ENCODE results near the gene ITGAE.

ITGAE gene

DNA sequence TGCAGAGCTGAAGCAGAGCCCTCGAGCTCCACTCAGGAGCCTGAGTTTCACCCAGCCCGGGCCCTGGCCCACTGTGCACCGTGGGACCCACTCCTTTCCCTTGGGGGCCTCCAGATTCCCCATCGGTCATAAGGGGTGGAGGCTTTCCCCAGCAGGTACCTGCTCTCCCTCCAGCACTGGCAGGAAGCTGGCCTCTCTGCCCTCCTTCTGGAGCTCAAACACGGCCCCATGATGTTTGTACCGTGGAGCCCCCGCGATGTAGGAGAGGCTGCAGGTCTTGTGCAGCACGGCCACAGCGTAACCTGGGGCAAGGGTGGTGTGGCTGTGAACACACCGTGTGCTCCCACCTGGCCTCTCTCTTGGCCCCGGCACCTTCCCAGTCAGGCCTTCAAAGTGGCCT, 47.4 kb downstream of the ITGAE start:
- Histone ChIP-seq H3K27me3 (ENCODE audit: insufficient read depth, low read length, poor library complexity) (no peaks in the 10 kb centered on the region), H4K8ac (ENCODE audit: low read depth, low read length) (no peak overlapping the region), H3K4me2 (ENCODE audit: low read length) (no peak overlapping the region), H3K36me3 (ENCODE audit: control insufficient read depth, insufficient read depth, low read length) (no peaks in the 10 kb centered on the region), H3K56ac (ENCODE audit: low read length) (peak overlapping the region; percentile 49), H3K4me3 (ENCODE audit: low read length) (no peak overlapping the region), H4K5ac (ENCODE audit: low read length) (no peak overlapping the region), H3K9ac (ENCODE audit: low read length) (no peak overlapping the region), H3K4ac (ENCODE audit: low read depth, low read length) (no peak overlapping the region), H2BK5ac (ENCODE audit: low read length) (no peak overlapping the region), H2BK120ac (ENCODE audit: low read depth, low read length) (no peak overlapping the region), H3K23ac (ENCODE audit: low read length) (no peak overlapping the region), H2AK5ac (ENCODE audit: low read length) (no peak overlapping the region), H3K79me1 (ENCODE audit: low read length) (no peaks in the 10 kb centered on the region), H3K18ac (ENCODE audit: low read length) (no peak overlapping the region), H3K27ac (ENCODE audit: low read depth, low read length) (no peak overlapping the region), H2BK15ac (replicated peaks; ENCODE audit: low read depth) (no peak overlapping the region), H3K79me2 (ENCODE audit: control insufficient read depth, insufficient read depth, low read length) (no peaks in the 10 kb centered on the region), H3K4me1 (ENCODE audit: control insufficient read depth, low read depth, low read length) (no peaks in the 10 kb centered on the region)
- no CpG with 5 or more reads among the region's 12 CpGs for WGBS (ENCODE audit: extremely low coverage, insufficient coverage, low lambda C conversion rate)
- DNase-seq: no peak

DNA sequence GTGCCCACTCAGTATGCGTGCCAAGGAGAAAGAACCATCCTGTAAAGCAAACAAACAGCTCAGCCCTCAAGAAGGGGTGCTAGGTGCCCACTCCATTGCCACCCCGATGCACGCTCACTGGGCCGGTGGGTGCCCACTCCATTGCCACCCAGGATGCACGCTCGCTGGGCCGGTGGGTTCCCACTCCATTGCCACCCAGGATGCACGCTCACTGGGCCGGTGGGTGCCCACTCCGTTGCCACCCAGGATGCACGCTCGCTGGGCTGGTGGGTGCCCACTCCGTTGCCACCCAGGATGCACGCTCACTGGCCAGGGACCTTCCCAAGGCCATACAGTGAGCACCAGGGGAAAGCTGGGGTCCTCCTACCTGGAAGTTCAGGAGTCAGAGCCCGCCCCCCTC, 49.2 kb downstream of the ITGAE start:
- no peaks in the 10 kb centered on the region for H3K36me3 ChIP-seq (ENCODE audit: control insufficient read depth, insufficient read depth, low read length)
- no peaks in the 10 kb centered on the region for H3K79me2 ChIP-seq (ENCODE audit: control insufficient read depth, insufficient read depth, low read length)
- no peak overlapping the region for H3K4me3 ChIP-seq (ENCODE audit: low read length)
- no peak overlapping the region for H3K56ac ChIP-seq (ENCODE audit: low read length)
- no peak overlapping the region for H2BK15ac ChIP-seq (replicated peaks; ENCODE audit: low read depth)
- H2BK5ac ChIP-seq (ENCODE audit: low read length): no peak overlapping the region
- H3K9ac ChIP-seq (ENCODE audit: low read length): no peak overlapping the region
- H3K18ac ChIP-seq (ENCODE audit: low read length): no peak overlapping the region
- H3K4me2 ChIP-seq (ENCODE audit: low read length): no peak overlapping the region
- H3K23ac ChIP-seq (ENCODE audit: low read length): no peak overlapping the region
- H3K27ac ChIP-seq (ENCODE audit: low read depth, low read length): no peak overlapping the region
- no peaks in the 10 kb centered on the region for H3K79me1 ChIP-seq (ENCODE audit: low read length)
- no CpG with 5 or more reads among the region's 15 CpGs for WGBS (ENCODE audit: extremely low coverage, insufficient coverage, low lambda C conversion rate)
- H4K5ac ChIP-seq (ENCODE audit: low read length): no peak overlapping the region
- no peak overlapping the region for H2BK120ac ChIP-seq (ENCODE audit: low read depth, low read length)
- H3K27me3 ChIP-seq (ENCODE audit: insufficient read depth, low read length, poor library complexity): no peaks in the 10 kb centered on the region
- H2AK5ac ChIP-seq (ENCODE audit: low read length): no peak overlapping the region
- no peaks in the 10 kb centered on the region for H3K4me1 ChIP-seq (ENCODE audit: control insufficient read depth, low read depth, low read length)
- H3K4ac ChIP-seq (ENCODE audit: low read depth, low read length): no peak overlapping the region
- H4K8ac ChIP-seq (ENCODE audit: low read depth, low read length): no peak overlapping the region
- no peak for DNase-seq

DNA sequence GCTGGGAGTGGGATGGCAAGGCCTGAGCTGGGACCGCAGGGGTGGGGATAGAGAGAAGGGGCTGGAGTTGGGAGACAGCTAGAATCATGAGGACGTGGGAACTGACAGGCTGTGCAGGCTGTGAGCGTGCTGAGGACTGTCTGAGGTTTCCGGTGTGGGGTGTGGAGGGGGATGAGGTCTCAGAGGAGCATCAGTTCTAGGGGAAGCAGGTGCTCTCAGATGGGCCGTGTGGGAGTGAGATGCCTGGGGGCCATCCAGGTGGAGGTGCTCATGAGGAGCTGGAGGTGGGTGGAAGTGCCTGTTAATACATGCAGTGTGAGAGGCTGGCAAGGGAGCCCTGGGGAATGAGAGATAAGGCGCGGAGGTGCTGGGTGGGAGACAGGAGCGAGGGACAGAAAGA, 50.1 kb downstream of the ITGAE start:
- no peaks in the 10 kb centered on the region for H3K27me3 ChIP-seq (ENCODE audit: insufficient read depth, low read length, poor library complexity)
- no CpG with 5 or more reads among the region's 8 CpGs for WGBS (ENCODE audit: extremely low coverage, insufficient coverage, low lambda C conversion rate)
- no peaks in the 10 kb centered on the region for H3K4me1 ChIP-seq (ENCODE audit: control insufficient read depth, low read depth, low read length)
- no peak overlapping the region for H3K4me3 ChIP-seq (ENCODE audit: low read length)
- no peak overlapping the region for H3K23ac ChIP-seq (ENCODE audit: low read length)
- no peak overlapping the region for H3K4me2 ChIP-seq (ENCODE audit: low read length)
- no peak overlapping the region for H2BK15ac ChIP-seq (replicated peaks; ENCODE audit: low read depth)
- H3K79me2 ChIP-seq (ENCODE audit: control insufficient read depth, insufficient read depth, low read length): no peaks in the 10 kb centered on the region
- no peak overlapping the region for H3K27ac ChIP-seq (ENCODE audit: low read depth, low read length)
- H3K79me1 ChIP-seq (ENCODE audit: low read length): no peaks in the 10 kb centered on the region
- no peak overlapping the region for H4K5ac ChIP-seq (ENCODE audit: low read length)
- H3K18ac ChIP-seq (ENCODE audit: low read length): no peak overlapping the region
- no peak overlapping the region for H2BK5ac ChIP-seq (ENCODE audit: low read length)
- no peak overlapping the region for H3K4ac ChIP-seq (ENCODE audit: low read depth, low read length)
- H4K8ac ChIP-seq (ENCODE audit: low read depth, low read length): no peak overlapping the region
- H3K56ac ChIP-seq (ENCODE audit: low read length): no peak overlapping the region
- H2BK120ac ChIP-seq (ENCODE audit: low read depth, low read length): no peak overlapping the region
- DNase-seq: no peak
- no peaks in the 10 kb centered on the region for H3K36me3 ChIP-seq (ENCODE audit: control insufficient read depth, insufficient read depth, low read length)
- no peak overlapping the region for H2AK5ac ChIP-seq (ENCODE audit: low read length)
- H3K9ac ChIP-seq (ENCODE audit: low read length): no peak overlapping the region

DNA sequence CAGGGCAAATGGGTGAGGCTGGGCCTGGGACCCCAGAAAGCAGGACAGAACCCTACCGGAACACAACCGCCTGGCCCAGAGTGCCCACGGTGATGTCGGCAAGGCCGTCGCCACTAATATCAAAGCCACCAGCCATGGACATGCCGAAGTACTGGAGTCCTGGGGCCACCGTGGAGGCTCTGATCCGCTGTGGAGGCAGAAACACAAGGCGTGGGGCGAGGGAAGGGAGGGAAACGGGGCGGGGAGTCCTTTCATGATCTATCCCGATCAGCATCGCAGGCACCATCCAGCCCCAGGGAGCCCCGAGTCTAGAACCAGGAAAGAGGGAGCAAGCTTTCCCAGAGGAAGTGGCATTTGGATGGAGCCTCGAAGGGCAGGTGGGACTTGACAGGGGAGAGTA, 50.7 kb downstream of the ITGAE start:
- H4K5ac ChIP-seq (ENCODE audit: low read length): no peak overlapping the region
- H3K18ac ChIP-seq (ENCODE audit: low read length): no peak overlapping the region
- H2BK5ac ChIP-seq (ENCODE audit: low read length): no peak overlapping the region
- H3K4me1 ChIP-seq (ENCODE audit: control insufficient read depth, low read depth, low read length): no peaks in the 10 kb centered on the region
- no peak overlapping the region for H3K23ac ChIP-seq (ENCODE audit: low read length)
- no peak overlapping the region for H3K4me2 ChIP-seq (ENCODE audit: low read length)
- no peak overlapping the region for H2BK120ac ChIP-seq (ENCODE audit: low read depth, low read length)
- H3K79me2 ChIP-seq (ENCODE audit: control insufficient read depth, insufficient read depth, low read length): no peaks in the 10 kb centered on the region
- no peak for DNase-seq
- H4K8ac ChIP-seq (ENCODE audit: low read depth, low read length): no peak overlapping the region
- no peaks in the 10 kb centered on the region for H3K79me1 ChIP-seq (ENCODE audit: low read length)
- H3K9ac ChIP-seq (ENCODE audit: low read length): no peak overlapping the region
- H3K4me3 ChIP-seq (ENCODE audit: low read length): no peak overlapping the region
- no peak overlapping the region for H2AK5ac ChIP-seq (ENCODE audit: low read length)
- no peaks in the 10 kb centered on the region for H3K36me3 ChIP-seq (ENCODE audit: control insufficient read depth, insufficient read depth, low read length)
- no peak overlapping the region for H3K4ac ChIP-seq (ENCODE audit: low read depth, low read length)
- H3K27me3 ChIP-seq (ENCODE audit: insufficient read depth, low read length, poor library complexity): no peaks in the 10 kb centered on the region
- H3K56ac ChIP-seq (ENCODE audit: low read length): no peak overlapping the region
- WGBS (ENCODE audit: extremely low coverage, insufficient coverage, low lambda C conversion rate): no CpG with 5 or more reads among the region's 17 CpGs
- no peak overlapping the region for H3K27ac ChIP-seq (ENCODE audit: low read depth, low read length)
- H2BK15ac ChIP-seq (replicated peaks; ENCODE audit: low read depth): no peak overlapping the region

DNA sequence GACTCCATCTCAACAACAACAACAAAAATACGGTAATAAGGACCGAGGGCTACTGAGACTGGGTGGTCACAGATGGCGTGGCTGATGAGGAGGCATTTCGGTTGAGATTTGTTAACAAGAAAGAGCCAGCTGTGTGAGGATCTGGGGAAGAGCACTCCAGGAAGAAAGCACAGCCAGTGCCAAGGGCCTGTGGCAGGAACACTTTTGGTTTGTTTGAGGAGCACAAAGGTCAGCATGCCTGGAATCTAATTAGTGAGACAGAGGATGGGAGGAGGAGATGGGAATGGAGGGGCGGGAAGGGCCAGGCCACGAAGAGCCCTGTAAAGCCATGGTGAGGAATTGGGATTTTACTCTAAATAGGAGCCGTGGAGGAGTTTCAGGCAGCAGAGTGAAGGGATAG, 52.4 kb downstream of the ITGAE start:
- H3K79me1 ChIP-seq (ENCODE audit: low read length): no peaks in the 10 kb centered on the region
- no peak overlapping the region for H3K23ac ChIP-seq (ENCODE audit: low read length)
- no peak overlapping the region for H3K27ac ChIP-seq (ENCODE audit: low read depth, low read length)
- H2AK5ac ChIP-seq (ENCODE audit: low read length): no peak overlapping the region
- H4K8ac ChIP-seq (ENCODE audit: low read depth, low read length): no peak overlapping the region
- H3K18ac ChIP-seq (ENCODE audit: low read length): no peak overlapping the region
- H3K56ac ChIP-seq (ENCODE audit: low read length): no peak overlapping the region
- no CpG with 5 or more reads among the region's 7 CpGs for WGBS (ENCODE audit: extremely low coverage, insufficient coverage, low lambda C conversion rate)
- H4K5ac ChIP-seq (ENCODE audit: low read length): no peak overlapping the region
- no peak overlapping the region for H3K4me3 ChIP-seq (ENCODE audit: low read length)
- H2BK120ac ChIP-seq (ENCODE audit: low read depth, low read length): no peak overlapping the region
- no peak overlapping the region for H2BK15ac ChIP-seq (replicated peaks; ENCODE audit: low read depth)
- H3K4me2 ChIP-seq (ENCODE audit: low read length): no peak overlapping the region
- no peak for DNase-seq
- no peaks in the 10 kb centered on the region for H3K79me2 ChIP-seq (ENCODE audit: control insufficient read depth, insufficient read depth, low read length)
- H3K4ac ChIP-seq (ENCODE audit: low read depth, low read length): no peak overlapping the region
- H3K9ac ChIP-seq (ENCODE audit: low read length): no peak overlapping the region
- no peaks in the 10 kb centered on the region for H3K36me3 ChIP-seq (ENCODE audit: control insufficient read depth, insufficient read depth, low read length)
- no peaks in the 10 kb centered on the region for H3K4me1 ChIP-seq (ENCODE audit: control insufficient read depth, low read depth, low read length)
- H2BK5ac ChIP-seq (ENCODE audit: low read length): no peak overlapping the region
- H3K27me3 ChIP-seq (ENCODE audit: insufficient read depth, low read length, poor library complexity): no peaks in the 10 kb centered on the region

DNA sequence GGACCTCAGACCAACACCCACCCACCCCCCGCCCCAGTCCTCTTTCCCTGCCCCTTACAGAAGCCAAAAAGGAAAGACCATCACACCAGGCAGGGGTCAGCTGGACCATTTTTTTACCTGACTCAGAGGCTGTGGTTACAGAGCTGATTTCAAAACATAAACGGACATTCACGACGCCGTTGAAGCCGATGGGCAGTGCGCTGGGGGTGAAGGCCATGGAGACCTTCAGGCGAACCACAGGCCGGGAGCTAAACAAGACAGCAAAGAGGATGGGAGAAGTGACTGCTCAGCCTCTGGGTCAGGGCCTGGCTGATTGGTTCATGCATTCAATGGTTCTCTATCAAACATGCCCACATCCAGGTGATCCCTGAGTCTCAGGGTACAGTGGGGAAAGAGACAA, 53.2 kb downstream of the ITGAE start:
- H3K4me2 ChIP-seq (ENCODE audit: low read length): no peak overlapping the region
- WGBS (ENCODE audit: extremely low coverage, insufficient coverage, low lambda C conversion rate): no CpG with 5 or more reads among the region's 9 CpGs

More for the DNA sequence above, 53.2 kb downstream of the ITGAE start:
- H3K18ac ChIP-seq (ENCODE audit: low read length): no peak overlapping the region
- no peak overlapping the region for H2BK5ac ChIP-seq (ENCODE audit: low read length)
- no peaks in the 10 kb centered on the region for H3K79me1 ChIP-seq (ENCODE audit: low read length)
- H3K9ac ChIP-seq (ENCODE audit: low read length): no peak overlapping the region
- H2BK120ac ChIP-seq (ENCODE audit: low read depth, low read length): no peak overlapping the region
- no peak overlapping the region for H3K4me3 ChIP-seq (ENCODE audit: low read length)
- no peak overlapping the region for H2AK5ac ChIP-seq (ENCODE audit: low read length)
- H3K4ac ChIP-seq (ENCODE audit: low read depth, low read length): no peak overlapping the region
- H3K27ac ChIP-seq (ENCODE audit: low read depth, low read length): no peak overlapping the region
- no peak overlapping the region for H4K8ac ChIP-seq (ENCODE audit: low read depth, low read length)
- H3K56ac ChIP-seq (ENCODE audit: low read length): no peak overlapping the region
- no peak overlapping the region for H3K23ac ChIP-seq (ENCODE audit: low read length)
- H3K27me3 ChIP-seq (ENCODE audit: insufficient read depth, low read length, poor library complexity): no peaks in the 10 kb centered on the region
- no peak overlapping the region for H4K5ac ChIP-seq (ENCODE audit: low read length)
- no peaks in the 10 kb centered on the region for H3K79me2 ChIP-seq (ENCODE audit: control insufficient read depth, insufficient read depth, low read length)
- H2BK15ac ChIP-seq (replicated peaks; ENCODE audit: low read depth): no peak overlapping the region
- no peaks in the 10 kb centered on the region for H3K4me1 ChIP-seq (ENCODE audit: control insufficient read depth, low read depth, low read length)
- no peak for DNase-seq
- no peaks in the 10 kb centered on the region for H3K36me3 ChIP-seq (ENCODE audit: control insufficient read depth, insufficient read depth, low read length)
